Measurements from ENCODE around the gene IFNB1. TPM values are rescaled to one million over a fixed set of nuclear protein-coding genes. Genes with fewer than 3 reads are reported as not detected.

Gene IFNB1
- total RNA-seq (not detected), polyA plus RNA-seq (not detected)

- no peak for ATAC-seq
- Histone ChIP-seq H3K27me3 (no peaks in the 10 kb centered on the region), H3K4me3 (no peak within 1 kb of the TSS), H3K36me3 (no peaks in the 10 kb centered on the region), H3K4me1 (no peaks in the 10 kb centered on the region), H3K9me3 (no peaks in the 10 kb centered on the region), H3K27ac (no peak within 1 kb of the TSS)
- WGBS, 2 donors, result 65 to 81% methylated on average over 3 of the region's 3 CpGs
- no peak for TF ChIP-seq CTCF (IDR thresholded peaks at IDR 0.05)
- intact Hi-C loops (cut with DNase I), result no loop called here
- no peak for DNase-seq
- no peak for FAIRE-seq
Measured at GRCh38 chr9:21077781-21078180, at the start of gene IFNB1. TSS of gene IFNB1 (minus strand) at chr9:21077942. CDS start at chr9:21077869, 73 bp downstream.

GRCh38 chr9:21121595-21122251 lies 44.0 kb upstream of the IFNB1 start:
- no peak overlapping the region for H3K27ac ChIP-seq
- H3K4me3 ChIP-seq, result no peak overlapping the region
- TF ChIP-seq CTCF (IDR thresholded peaks at IDR 0.05), result no peak
- H3K9me3 ChIP-seq, result no peaks in the 10 kb centered on the region
- no peaks in the 10 kb centered on the region for H3K4me1 ChIP-seq
- FAIRE-seq (no peak), ATAC-seq (no peak), DNase-seq (no peak)
- 66 to 83% methylated on average over 4 of the region's 4 CpGs for WGBS, 2 donors
- intact Hi-C loops (cut with DNase I), result no loop called here
- no peaks in the 10 kb centered on the region for H3K27me3 ChIP-seq
- H3K36me3 ChIP-seq, result no peaks in the 10 kb centered on the region

- Histone ChIP-seq H3K4me3 (no peak overlapping the region), H3K27ac (no peak overlapping the region), H3K4me1 (no peaks in the 10 kb centered on the region), H3K9me3 (no peaks in the 10 kb centered on the region), H3K36me3 (no peaks in the 10 kb centered on the region), H3K27me3 (no peaks in the 10 kb centered on the region)
- FAIRE-seq (no peak), DNase-seq (no peak), ATAC-seq (no peak)
- 77 to 86% methylated on average over 2 of the region's 2 CpGs for WGBS, 2 donors
- intact Hi-C loops (cut with DNase I), result no loop called here
- no peak for TF ChIP-seq CTCF (IDR thresholded peaks at IDR 0.05)
Measured at GRCh38 chr9:21121079-21121478, 43.3 kb upstream of the IFNB1 start.

GRCh38 chr9:21119093-21119770 lies 41.5 kb upstream of the IFNB1 start:
- Histone ChIP-seq H3K4me3 (no peak overlapping the region), H3K27me3 (no peaks in the 10 kb centered on the region), H3K9me3 (no peaks in the 10 kb centered on the region), H3K36me3 (no peaks in the 10 kb centered on the region), H3K4me1 (no peaks in the 10 kb centered on the region), H3K27ac (no peak overlapping the region)
- no peak for TF ChIP-seq CTCF (IDR thresholded peaks at IDR 0.05)
- DNase-seq (no peak), ATAC-seq (peak in 2 of 4 donors; percentile 25 to 40), FAIRE-seq (no peak)
- intact Hi-C loops (cut with DNase I), result no loop called here
- 63 to 75% methylated on average over 7 of the region's 7 CpGs for WGBS, 2 donors

GRCh38 chr9:21114311-21114710 lies 36.6 kb upstream of the IFNB1 start:
- intact Hi-C loops (cut with DNase I), result no loop called here
- FAIRE-seq, result no peak

More at GRCh38 chr9:21114311-21114710, 36.6 kb upstream of the IFNB1 start:
- H3K4me3 ChIP-seq, result no peak overlapping the region
- H3K27me3 ChIP-seq, result no peaks in the 10 kb centered on the region
- no peaks in the 10 kb centered on the region for H3K36me3 ChIP-seq
- WGBS, 2 donors, result 39 to 42% methylated on average over 2 of the region's 2 CpGs
- H3K9me3 ChIP-seq, result no peaks in the 10 kb centered on the region
- DNase-seq, result no peak
- no peak for ATAC-seq
- H3K4me1 ChIP-seq, result no peaks in the 10 kb centered on the region
- H3K27ac ChIP-seq, result no peak overlapping the region
- no peak for TF ChIP-seq CTCF (IDR thresholded peaks at IDR 0.05)

Measured in pancreas (tissue), 10 donors.